ENCODE measurements around the gene TMEM151A. TPM values are rescaled to one million over a fixed set of nuclear protein-coding genes. Genes with fewer than 3 reads are reported as not detected.
"Not testable (repeated sequence)": the region's sequence is repeated elsewhere in the genome, so short reads cannot be mapped to it uniquely, and the experiment has no call there.

TMEM151A gene
- polyA plus RNA-seq, 12 donors = 0.08 TPM; not detected in 11

DNA sequence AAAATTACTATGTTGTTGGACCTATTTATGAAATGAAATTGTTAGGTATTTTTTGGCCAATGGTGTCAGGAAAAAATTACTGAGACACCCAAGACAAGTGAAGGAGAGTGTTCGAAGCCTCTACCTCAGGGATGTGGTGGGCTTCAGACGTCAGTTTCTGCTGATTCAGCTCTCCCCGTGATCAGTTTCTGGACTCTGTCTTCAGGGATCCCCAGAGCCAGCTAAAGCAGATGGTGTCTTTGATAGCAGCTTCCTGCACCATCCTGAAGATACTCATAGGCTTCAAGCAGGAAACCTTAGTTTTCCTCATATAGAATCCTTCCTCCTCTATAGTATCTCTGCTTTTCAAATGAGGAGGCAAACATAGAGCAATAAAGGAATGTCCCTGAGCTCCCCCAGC is 17.8 kb downstream of the TMEM151A start:
- DNase-seq = no peak

DNA sequence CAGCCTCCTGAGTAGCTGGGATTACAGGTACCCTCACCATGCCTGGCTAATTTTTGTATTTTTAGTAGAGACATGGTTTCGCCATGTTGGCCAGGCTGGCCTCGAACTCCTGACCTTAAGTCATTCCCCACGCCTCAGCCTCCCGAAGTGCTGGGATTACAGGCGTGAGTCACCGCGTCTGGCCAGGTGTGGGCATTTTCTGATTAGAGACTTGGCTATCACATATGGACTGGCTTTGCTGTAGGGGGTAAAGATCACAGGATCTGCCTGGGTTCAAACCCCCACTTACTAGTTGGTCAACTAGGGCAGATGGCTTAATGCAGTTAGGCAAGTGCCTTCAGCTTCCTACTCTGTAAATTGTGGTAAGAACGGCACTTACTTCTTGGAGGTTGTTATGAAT is 18.6 kb downstream of the TMEM151A start:
- no peak for DNase-seq

DNA sequence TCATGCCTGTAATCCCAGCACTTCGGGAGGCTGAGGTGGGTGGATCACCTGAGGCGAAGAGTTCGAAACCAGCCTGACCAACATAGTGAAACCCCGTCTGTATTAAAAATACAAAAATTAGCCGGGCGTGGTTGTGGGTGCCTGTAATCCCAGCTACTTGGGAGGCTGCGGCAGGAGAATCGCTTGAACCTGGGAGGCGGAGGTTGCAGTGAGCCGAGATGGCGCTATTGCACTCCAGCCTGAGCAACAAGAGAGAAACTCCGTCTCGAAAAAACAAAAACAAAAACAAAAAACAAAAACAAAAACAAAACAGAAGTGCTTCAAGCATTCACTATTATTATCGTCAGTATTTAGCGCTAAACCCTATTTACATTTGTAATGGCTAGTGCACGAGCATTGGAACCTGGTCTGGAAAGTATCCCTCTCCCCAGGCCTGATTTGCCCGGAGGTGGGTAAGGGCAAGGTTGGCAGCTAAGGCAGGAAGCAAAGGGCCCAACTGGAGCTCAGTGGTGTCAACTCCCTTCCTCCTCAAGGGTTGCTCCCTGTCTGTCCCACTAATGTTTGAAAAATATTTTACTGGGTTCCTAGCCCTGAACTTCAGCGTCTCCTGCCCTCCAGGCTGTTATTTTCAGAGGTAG is 19.2 kb downstream of the TMEM151A start:
- not testable (repeated sequence) for DNase-seq

DNA sequence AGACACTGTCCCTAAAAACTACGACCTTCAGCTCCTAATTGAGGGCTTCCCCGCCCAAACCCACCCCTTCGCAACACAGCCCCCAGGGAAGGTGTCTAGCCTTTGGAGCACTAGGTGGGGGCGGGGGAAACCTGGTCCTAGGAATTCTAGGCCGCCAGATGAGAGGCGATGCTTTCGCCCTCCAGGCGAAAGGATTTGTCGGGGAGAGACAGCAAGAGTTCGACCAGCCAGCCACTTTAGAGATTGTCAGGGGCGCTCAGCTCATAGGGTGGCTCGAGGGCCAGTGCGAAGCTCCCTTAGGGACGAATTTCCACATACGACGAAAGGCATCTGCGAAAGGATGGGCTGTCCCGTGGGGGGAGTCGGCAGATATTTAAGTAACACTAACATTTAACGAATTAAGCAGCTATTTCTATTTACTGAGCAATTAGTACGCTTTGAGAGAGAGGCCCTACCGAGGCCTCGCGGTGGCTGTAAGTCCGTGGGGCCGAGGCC is 19.8 kb downstream of the TMEM151A start:
- DNase-seq = no peak

DNA sequence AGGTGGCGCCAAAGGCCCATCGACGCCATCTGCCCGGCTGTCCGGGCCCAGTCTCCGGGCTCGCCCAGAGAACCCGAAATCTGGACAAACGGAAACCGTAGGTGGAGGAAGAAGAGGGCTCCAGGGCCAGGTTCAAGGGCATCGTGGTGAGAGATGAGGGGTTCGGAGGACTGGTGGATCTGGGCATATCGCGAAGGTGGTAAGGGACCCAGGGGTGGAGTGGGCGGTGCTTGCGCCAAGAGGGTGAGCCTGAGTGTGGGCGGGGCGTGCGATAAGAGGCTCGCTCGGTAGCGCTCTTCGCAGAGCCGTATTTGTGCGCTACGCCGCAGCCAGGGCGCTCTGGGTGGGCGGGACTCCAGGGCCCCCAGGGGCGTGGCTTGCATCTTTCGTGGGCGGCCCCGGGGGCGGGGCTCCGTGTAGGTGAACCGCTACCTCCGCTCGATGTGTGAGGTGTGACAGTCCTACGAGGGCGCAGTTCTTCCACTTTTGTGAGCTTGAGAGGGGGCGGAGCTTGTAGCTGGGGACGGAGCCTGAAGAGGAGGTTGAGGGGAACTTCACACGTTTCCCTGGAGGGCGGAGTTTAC is 20.4 kb downstream of the TMEM151A start:
- peak; percentile 92 for DNase-seq

DNA sequence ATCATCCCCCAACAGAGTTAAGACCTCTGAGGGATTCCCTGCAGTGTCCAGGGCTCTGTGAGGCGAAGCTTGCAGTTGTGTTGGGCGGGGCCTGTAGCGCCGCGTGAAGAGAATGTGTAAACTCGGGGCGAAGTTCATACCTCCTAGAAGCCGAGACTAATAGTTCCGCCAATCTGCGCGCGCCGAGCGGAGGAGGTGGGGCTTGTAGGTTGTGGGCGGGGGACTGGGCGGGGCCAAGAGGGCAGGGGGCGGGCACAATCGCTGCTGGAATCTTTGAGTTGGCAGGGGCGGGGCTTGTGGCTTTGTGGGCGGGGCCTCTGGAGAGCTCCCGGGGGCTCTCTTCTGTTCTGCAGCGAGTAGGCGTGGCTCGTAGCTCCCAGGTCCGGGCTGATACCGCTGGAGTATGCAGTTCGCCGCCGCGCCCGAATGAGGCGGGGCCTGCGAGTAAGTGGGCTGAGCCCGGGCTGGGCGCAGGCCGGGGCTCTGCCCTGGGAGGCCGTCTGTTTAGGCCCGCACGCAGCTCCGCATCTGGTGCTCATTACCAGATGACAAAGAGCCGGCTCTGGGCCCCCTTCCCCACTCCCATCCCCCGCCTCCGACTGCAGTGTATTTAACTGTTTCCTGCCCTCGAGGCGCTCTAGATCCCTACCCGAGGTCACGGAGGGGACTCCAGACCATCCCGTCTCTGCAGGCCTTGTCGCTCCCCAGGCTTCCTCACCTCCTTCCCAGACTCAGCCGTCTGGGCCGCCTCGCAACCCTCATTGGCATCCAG is 21.0 kb downstream of the TMEM151A start:
- peak; percentile 97 for DNase-seq

DNA sequence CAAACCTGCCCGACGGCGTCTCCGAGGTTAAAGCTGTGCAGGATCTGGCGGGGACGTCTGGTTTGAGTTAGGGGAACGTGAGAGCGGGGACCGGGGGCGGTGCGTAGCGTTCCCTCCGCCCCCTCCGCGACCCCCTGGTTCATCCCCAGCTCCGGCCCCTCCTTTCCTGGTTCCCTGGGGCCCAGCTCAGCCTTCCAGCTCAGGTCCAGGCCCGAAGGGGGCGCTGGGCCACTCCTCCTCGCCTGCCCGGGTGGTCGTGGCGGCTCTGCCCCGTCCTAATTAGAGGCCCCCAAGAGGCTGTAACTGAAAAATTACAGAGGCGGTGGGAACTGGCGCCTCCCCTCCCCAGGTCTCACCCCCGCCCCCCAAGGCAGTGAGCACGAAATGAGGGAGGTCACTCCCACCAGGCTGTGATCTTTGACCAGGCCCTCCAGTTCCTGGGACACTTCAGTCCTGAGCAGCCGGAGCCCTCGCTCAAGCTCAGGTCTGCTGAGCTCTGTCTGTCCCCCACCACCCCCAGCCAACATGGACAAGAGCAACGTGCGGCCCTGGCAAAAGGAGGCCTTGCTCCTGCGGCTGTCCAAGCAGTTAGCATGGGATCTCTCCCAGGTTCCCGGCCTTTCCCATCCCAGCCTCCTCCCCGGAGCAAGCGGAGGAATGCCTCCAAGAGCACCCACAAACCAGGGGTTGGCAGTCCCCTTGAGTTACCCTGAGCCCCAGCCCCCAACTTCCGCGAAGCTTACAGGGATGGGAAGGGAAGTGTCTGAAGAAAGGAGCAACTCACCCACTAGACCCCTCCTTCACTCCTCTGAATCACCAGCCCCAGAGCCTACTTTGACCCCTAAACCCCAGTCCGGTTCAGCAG is 21.9 kb downstream of the TMEM151A start:
- DNase-seq = no peak

DNA sequence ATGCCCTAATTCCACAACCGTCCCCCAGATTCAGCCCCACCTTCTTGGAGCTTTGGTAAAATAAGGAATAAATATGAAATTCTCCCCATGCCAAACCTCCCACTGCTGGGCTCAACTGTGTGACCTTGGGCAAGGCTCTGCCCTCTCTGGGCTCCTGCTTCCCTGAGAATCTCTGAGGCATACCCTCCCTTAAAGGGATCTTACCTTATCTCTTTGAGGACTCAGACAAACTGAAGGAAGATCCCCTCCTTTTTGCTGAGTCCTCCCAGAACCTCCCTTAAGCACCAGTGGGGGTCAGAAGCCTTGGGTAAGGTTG is 22.4 kb downstream of the TMEM151A start:
- no peak for DNase-seq

DNA sequence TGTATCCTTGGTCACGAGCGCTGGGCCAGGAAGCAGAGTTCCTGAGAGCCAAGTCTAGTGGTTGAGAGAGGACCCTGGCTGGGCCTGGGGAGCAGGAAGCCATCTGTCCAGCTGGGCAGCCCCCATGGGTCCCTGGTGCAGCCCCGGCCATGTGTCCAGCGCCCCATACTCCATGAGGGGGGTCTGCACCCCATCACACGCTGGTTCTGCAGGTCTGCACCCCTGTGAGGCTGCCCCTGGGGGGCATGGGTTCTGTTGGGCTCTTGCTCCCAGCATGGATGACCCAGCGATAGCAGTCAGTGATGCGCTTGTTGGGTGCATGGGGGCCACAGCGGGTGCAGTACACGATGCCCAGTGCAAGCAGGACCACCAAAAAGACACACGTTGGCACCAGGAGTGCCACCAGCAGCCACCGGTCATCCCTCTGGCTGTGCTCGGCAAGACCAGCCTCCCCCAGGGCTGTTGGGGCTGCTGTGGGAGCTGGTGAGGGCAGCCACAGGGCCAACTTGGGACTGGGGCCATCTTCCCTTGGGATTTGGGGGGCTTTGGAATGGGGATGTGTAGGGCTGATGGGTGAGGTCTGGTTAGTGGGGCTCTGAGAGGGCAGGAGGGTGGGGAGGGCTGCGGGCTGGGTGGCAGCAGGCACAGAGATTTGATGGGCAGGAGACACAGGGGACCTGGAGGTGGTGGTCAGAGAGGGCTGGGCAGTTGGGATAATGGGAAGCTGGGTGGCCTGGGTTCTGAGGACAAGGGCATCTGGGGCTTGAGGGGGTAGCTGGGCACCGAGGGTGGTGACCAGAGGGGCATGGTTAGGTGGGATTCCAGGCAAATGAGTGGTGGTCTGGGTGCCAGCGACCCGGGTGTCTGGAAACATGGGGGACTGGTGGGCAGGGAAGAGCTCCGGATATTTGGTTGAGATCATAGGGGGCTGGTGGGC is 23.1 kb downstream of the TMEM151A start:
- no peak for DNase-seq

DNA sequence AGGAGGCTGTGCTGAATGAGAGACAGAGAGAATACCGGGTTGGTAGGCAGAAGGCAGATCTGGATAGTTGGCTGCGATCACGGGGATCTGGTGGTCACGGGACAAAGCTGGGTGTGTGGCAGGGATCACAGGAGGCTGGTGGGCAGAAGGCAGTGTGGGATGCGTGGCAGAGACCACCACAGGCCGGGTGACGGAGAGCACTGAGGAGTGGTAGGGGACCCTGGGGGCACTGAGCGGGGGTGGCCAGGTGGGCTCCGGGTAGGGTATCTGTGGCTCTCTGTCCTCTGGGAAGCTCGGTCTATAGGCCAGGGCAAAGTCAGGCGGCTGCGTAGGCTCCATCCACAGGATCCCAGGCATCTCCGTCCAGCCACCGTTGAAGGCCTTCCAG is 23.8 kb downstream of the TMEM151A start:
- no peak for DNase-seq

DNA sequence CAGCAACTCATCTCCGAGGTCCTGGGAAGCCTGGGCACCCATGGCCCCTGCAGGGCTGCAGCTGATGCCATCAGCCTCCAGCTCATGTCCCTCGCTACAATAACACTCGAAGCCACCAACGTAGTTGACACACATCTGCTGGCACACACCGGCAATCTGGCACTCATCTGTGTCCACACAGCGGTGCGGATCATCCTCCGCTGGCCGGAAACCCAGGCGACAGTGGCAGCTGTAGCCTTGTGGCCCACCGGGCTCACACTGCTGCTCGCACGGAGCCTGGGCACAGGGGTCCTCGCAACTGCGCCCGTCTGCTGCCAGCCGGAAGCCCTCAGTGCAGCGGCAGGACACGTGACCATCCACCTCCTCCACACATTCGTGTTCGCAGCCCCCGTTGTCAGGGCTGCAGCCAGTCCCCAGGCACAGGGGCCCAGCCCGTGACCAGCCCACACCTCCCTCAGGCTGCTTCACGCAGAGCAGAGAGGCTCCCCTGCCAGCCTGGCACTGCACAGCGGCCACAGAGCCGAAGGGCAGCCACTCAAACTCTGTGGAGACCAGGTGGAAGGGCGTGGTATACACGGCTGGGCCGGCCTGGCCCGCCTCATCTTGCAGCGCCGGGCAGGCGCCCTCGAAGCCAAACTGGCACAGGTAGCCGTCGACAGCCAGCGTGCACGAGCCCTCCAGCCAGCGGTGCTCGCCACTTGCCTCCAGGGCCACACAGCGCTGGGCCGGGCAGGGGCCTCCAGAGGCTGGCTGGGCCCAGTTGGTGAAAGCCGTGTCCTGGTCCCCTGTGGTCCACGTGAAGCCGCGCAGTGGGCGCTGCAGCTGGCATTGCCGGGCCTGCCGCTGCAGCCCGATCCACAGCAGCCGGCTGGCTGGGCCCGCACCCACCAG is 24.5 kb downstream of the TMEM151A start:
- DNase-seq = no peak

DNA sequence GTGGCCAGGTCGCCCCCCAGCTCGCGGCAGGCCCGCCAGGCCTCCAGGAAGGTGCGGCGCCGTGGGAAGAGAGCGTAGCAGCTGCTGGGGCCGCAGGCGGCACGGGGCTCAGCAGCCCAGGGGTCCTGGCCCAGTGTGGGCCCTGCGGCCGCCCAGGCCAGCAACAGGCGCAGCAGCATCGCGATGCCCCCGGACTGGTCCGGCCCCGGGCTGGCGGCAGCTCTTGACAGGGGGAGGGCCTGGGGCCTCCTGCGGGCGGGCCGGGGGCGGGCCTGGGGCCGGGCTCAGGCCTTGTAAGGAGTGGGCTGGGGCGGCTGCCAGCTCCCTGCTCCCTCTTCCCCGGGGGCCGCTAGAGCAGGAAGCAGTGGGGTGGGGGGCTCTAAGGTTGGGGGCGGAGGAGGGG is 25.2 kb downstream of the TMEM151A start, which contains the start of gene CD248:
Gene CD248 (minus strand): TSS at position 196 of the 403 bp plus-strand sequence. CDS start 17 bp downstream, at position 179.
- peak; percentile 83 for DNase-seq

DNA sequence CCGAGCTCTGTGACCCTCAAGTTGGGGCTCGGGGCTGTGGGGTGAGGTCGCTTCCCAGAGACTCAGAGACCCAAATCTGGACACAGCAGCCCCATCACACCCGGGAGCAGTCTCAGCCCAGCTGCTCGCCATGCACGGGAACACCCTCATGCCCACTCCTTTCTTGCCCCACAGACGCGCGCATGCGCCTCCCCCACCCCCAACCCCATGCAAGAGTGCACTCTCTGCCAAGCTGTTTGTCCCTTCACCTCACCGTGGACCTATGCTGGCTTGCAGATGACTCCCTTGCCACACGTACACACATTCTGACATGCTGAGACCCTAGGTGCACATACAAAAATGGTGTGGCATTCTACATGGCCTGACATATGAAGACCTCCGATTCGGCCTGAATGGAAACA is 25.6 kb downstream of the TMEM151A start:
- no peak for DNase-seq

DNA sequence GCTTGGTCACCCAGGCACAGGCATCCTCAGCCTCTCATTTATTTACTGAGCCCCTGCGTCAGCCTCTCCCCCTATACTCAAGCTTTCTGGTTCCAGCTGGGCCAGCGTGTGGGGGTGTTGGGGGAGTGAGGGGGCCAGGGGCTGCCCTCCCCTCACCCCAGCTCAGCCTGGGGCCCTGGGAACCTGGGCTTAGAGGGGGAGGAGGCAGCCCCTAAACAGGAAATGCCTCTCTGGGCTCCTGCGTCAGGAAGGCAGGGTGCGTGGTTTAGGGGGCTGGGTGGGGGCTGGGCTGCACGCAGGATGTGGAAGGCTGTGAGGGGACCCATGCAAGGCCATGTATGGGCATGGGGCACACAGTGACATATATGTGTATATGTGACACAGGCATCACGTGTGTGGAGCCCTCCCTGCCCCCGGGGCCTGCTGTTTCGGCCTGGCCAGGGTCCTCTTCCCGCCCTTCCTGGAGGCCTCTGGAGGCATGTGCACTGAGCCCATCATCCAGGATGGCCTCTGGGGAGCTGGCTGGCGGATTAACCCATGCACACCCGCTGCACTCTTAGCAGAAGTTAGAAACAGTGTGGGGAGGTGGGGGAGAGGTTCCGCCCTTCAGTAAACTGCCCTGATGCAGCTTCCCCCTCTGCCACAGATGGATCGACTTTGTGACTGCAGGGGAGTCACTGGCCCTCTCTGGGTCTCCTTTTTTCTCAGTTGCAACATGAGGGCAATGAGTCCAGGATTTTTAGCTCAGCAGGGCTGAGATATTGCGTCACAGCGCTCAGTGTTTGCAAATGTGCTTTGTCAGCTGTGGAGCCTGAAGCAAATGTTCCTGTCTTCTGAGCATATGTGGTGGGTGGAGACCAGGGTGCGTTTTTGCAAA is 26.3 kb downstream of the TMEM151A start:
- no peak for DNase-seq

DNA sequence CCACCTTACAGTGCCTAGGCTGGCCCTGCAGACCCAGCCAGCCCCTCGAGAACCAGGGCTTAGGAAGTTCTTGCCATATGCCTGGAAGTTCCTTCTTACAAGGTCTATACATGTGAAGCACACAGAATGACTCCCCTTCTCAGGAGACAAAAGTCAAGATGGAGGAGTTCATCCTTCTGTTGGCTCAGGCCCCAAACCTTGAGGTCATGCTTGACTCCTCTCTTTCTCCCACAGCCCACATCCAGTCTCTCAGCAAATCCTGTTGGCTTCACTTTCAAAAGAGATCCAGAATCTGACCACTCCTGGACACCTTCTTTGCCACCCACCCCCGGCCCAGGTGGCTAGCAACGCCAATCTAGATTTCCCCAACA is 26.9 kb downstream of the TMEM151A start:
- no peak for DNase-seq

DNA sequence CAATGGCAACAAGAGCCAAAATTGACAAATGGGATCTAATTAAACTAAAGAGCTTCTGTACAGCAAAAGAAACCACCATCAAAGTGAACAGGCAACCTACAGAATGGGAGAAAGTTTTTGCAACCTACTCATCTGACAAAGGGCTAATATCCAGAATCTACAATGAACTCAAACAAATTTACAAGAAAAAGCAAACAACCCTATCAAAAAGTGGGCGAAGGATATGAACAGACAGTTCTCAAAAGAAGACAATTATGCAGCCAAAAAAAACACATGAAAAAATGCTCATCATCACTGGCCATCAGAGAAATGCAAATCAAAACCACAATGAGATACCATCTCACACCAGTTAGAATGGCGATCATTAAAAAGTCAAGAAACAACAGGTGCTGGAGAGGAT is 28.6 kb downstream of the TMEM151A start:
- not testable (repeated sequence) for DNase-seq

DNA sequence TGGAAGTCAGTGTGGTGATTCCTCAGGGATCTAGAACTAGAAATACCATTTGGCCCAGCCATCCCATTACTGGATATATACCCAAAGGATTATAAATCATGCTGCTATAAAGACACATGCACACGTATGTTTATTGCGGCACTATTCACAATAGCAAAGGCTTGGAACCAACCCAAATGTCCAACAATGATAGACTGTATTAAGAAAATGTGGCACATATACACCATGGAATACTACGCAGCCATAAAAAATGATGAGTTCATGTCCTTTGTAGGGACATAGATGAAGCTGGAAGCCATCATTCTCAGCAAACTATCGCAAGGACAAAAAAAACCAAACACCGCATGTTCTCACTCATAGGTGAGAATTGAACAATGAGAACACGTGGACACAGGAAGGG is 29.1 kb downstream of the TMEM151A start:
- not testable (repeated sequence) for DNase-seq

DNA sequence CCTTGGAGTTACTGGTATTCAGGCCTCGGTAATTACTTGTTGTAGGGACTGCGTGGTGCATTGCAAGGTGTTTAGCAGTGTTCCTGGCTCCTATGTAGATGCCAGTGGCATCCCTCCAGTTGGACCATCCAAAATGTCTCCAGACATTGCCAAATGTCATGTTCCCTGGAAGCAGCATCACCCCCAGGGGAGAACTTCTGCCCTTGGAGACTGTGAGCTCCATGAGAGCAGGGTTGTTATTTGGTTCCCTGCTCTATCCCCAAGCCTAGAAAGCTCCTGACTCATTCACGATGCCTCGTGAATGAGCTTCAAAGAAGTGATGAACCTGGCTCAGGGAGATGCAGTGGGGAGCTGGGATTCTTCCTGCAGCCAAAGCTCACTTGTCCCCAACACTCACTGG is 29.9 kb downstream of the TMEM151A start:
- DNase-seq = no peak
